HEK293 (cell line): Measurements from ENCODE around the gene KIF18A.

Experiments
- CTCF ChIA-PET: fragments of 350-600 bp; formaldehyde crosslinking; extraction: SDS; loops from one replicate; lab custom pipeline; 2021; ENCODE audit warnings: antibody characterized with exemption; lab: Yijun Ruan, JAX
- POLR2A ChIA-PET: fragments of 300-600 bp; formaldehyde crosslinking; extraction: SDS; loops from one replicate; lab custom pipeline; 2020; ENCODE audit warnings: antibody characterized with exemption, inconsistent platforms; lab: Yijun Ruan, JAX
- H3K27ac ChIP-seq: fragments of 200-500 bp; sonication (Bioruptor generic); 2 replicates; pipeline ENCODE4 v1.5.1; 2014; ENCODE audit warnings: low read depth, low read length, control low read depth, inconsistent platforms; ENCODE audit errors: extremely low read depth
- H3K36me3 ChIP-seq, 2 experiments: fragments of 200-500 bp in 1 of 2; sonication (Bioruptor generic) in 1 of 2; 1 replicate in 1 of 2; 2 replicates in 1 of 2; pipeline ENCODE4 v1.5.1; 2014 to 2017; ENCODE audit warnings: inconsistent platforms in 2 of 2, low read length in 2 of 2; ENCODE audit not compliant: control insufficient read depth in 2 of 2, insufficient read depth in 1 of 2
- H3K4me1 ChIP-seq: fragments of 200-500 bp; sonication (Bioruptor generic); 2 replicates; pipeline ENCODE4 v1.5.1; 2014; ENCODE audit warnings: mild to moderate bottlenecking, low read length, inconsistent platforms; ENCODE audit not compliant: control insufficient read depth, insufficient read depth
- H3K4me3 ChIP-seq: 2 replicates; pipeline ENCODE4 v1.5.1; 2011; ENCODE audit warnings: low read depth, mild to moderate bottlenecking, control low read depth, low read length, moderate library complexity
- H3K9me3 ChIP-seq: fragments of 200-500 bp; sonication (Bioruptor generic); 2 replicates; pipeline ENCODE4 v1.5.1; 2014; ENCODE audit warnings: low read depth, low read length, inconsistent platforms; ENCODE audit not compliant: control insufficient read depth, insufficient read depth
- BCL11A ChIP-seq: fragments of 450-650 bp; formaldehyde crosslinking; IDR thresholded peaks from 2 replicates; pipeline ENCODE4 v1.5.1; 2016; ENCODE audit warnings: low read depth, missing biosample characterization, missing genetic modification characterization
- GLI4 ChIP-seq: fragments of 450-650 bp; formaldehyde crosslinking; IDR thresholded peaks from 2 replicates; pipeline ENCODE4 v1.5.1; 2016; ENCODE audit warnings: missing biosample characterization, missing genetic modification characterization
- PRDM1 ChIP-seq: fragments of 450-650 bp; formaldehyde crosslinking; IDR thresholded peaks from 2 replicates; pipeline ENCODE4; 2016; ENCODE audit warnings: missing biosample characterization, missing genetic modification characterization
- TRIM28 ChIP-seq: IDR thresholded peaks from 2 replicates; pipeline ENCODE4 v1.6.1; 2011; ENCODE audit warnings: low read length, control low read depth, borderline replicate concordance
- WT1 ChIP-seq: fragments of 450-650 bp; formaldehyde crosslinking; IDR thresholded peaks from 2 replicates; pipeline ENCODE4 v1.5.1; 2016; ENCODE audit warnings: missing biosample characterization, missing genetic modification characterization
- ZFHX2 ChIP-seq: fragments of 450-650 bp; formaldehyde crosslinking; conservative IDR thresholded peaks from 2 replicates; pipeline ENCODE4 v1.5.1; 2016; ENCODE audit warnings: missing biosample characterization, missing genetic modification characterization
- ZNF132 ChIP-seq: fragments of 450-650 bp; formaldehyde crosslinking; IDR thresholded peaks from 2 replicates; pipeline ENCODE4 v1.5.1; 2017; ENCODE audit warnings: missing biosample characterization, missing genetic modification characterization, borderline replicate concordance
- ZNF223 ChIP-seq: fragments of 450-650 bp; formaldehyde crosslinking; IDR thresholded peaks from 2 replicates; pipeline ENCODE4 v1.5.1; 2016; ENCODE audit warnings: missing biosample characterization, missing genetic modification characterization
- ZNF274 ChIP-seq, 2 experiments: fragments of 200-500 bp in 1 of 2; fragments of 450-650 bp in 1 of 2; sonication (Bioruptor generic) in 1 of 2; formaldehyde crosslinking in 1 of 2; IDR thresholded peaks; 2 replicates each; pipeline versions ENCODE4 v1.5.1 to v1.6.1; 2014 to 2016; ENCODE audit warnings: borderline replicate concordance in 1 of 2, inconsistent platforms in 1 of 2, low read length in 1 of 2, missing biosample characterization in 1 of 2, missing genetic modification characterization in 1 of 2
- ZNF311 ChIP-seq: fragments of 450-650 bp; formaldehyde crosslinking; IDR thresholded peaks from 2 replicates; pipeline ENCODE4 v1.5.1; 2017; ENCODE audit warnings: missing biosample characterization, missing genetic modification characterization, borderline replicate concordance
- ZNF433 ChIP-seq: fragments of 450-650 bp; formaldehyde crosslinking; IDR thresholded peaks from 2 replicates; pipeline ENCODE4 v1.5.1; 2016; ENCODE audit warnings: missing biosample characterization, missing genetic modification characterization, low read depth
- ZNF529 ChIP-seq: fragments of 450-650 bp; formaldehyde crosslinking; IDR thresholded peaks from 2 replicates; pipeline ENCODE4 v1.5.1; 2017; ENCODE audit warnings: missing genetic modification characterization, missing biosample characterization; ENCODE audit not compliant: insufficient replicate concordance
- ZNF843 ChIP-seq: fragments of 450-650 bp; formaldehyde crosslinking; IDR thresholded peaks from 2 replicates; pipeline ENCODE4 v1.5.1; 2016; ENCODE audit warnings: missing biosample characterization, missing genetic modification characterization
- TF ChIP-seq, protein P1 (sequence below): fragments of 450-650 bp; formaldehyde crosslinking; IDR thresholded peaks from 2 replicates; pipeline ENCODE4 v1.5.1; 2016; ENCODE audit warnings: missing biosample characterization, missing genetic modification characterization
- TF ChIP-seq, protein P2 (sequence below): fragments of 450-650 bp; formaldehyde crosslinking; IDR thresholded peaks from 2 replicates; pipeline ENCODE4 v1.5.1; 2016; ENCODE audit warnings: missing biosample characterization, missing genetic modification characterization
- TF ChIP-seq, protein P3 (sequence below): fragments of 450-650 bp; formaldehyde crosslinking; IDR thresholded peaks from 2 replicates; pipeline ENCODE4 v1.5.1; 2016; ENCODE audit warnings: missing biosample characterization, missing genetic modification characterization

The KIF18A gene

DNA sequence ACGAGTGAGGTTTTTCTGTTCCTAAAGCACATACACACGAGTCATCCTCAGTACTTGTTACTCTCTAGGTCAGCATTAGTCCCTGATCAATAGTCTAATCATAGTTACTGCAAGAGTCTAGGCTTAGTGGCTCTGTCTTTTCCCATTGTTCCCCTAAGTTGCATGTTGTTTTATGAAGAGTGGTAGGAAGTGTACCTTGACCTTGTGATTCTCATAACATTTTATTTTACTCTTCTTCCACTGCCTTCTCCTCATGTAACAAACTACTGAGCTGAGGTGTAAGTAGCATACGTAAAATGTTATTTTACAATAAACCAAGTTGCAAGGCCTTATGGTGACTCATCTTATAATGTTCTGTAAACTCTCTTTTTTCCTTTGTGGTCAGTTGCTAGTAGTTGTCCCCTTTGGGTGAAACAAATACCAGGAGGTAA, 15.2 kb upstream of the KIF18A start:
- ChIA-PET POLR2A (no interaction called here), CTCF (no interaction called here)
- H3K4me3 ChIP-seq = no peak overlapping the region
- no peaks in the 10 kb centered on the region for H3K9me3 ChIP-seq
- no peak overlapping the region for H3K27ac ChIP-seq
- H3K4me1 ChIP-seq = 0 out of 2 replicates have a peak, but pooled peaks cover 3% of the 10 kb centered on the region
- peaks cover 0 to 5% of the 10 kb centered on the region in 2 experiments; a peak in 1 of 3 replicates for H3K36me3 ChIP-seq
- TF ChIP-seq, protein P1, sequence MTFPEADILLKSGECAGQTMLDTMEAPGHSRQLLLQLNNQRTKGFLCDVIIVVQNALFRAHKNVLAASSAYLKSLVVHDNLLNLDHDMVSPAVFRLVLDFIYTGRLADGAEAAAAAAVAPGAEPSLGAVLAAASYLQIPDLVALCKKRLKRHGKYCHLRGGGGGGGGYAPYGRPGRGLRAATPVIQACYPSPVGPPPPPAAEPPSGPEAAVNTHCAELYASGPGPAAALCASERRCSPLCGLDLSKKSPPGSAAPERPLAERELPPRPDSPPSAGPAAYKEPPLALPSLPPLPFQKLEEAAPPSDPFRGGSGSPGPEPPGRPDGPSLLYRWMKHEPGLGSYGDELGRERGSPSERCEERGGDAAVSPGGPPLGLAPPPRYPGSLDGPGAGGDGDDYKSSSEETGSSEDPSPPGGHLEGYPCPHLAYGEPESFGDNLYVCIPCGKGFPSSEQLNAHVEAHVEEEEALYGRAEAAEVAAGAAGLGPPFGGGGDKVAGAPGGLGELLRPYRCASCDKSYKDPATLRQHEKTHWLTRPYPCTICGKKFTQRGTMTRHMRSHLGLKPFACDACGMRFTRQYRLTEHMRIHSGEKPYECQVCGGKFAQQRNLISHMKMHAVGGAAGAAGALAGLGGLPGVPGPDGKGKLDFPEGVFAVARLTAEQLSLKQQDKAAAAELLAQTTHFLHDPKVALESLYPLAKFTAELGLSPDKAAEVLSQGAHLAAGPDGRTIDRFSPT (tag by site-specific recombination) = no peak
- TF ChIP-seq BCL11A (tag by site-specific recombination) (no peak), WT1 (tag by site-specific recombination) (no peak), GLI4 (tag by site-specific recombination) (no peak), ZNF433 (no peak), ZNF311 (no peak), ZNF843 (no peak), TRIM28 (no peak), ZFHX2 (tag by site-specific recombination) (no peak), ZNF223 (tag by site-specific recombination) (no peak)
- TF ChIP-seq, protein P2, sequence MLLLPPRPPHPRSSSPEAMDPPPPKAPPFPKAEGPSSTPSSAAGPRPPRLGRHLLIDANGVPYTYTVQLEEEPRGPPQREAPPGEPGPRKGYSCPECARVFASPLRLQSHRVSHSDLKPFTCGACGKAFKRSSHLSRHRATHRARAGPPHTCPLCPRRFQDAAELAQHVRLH (tag by site-specific recombination) = no peak
- TF ChIP-seq, protein P3, sequence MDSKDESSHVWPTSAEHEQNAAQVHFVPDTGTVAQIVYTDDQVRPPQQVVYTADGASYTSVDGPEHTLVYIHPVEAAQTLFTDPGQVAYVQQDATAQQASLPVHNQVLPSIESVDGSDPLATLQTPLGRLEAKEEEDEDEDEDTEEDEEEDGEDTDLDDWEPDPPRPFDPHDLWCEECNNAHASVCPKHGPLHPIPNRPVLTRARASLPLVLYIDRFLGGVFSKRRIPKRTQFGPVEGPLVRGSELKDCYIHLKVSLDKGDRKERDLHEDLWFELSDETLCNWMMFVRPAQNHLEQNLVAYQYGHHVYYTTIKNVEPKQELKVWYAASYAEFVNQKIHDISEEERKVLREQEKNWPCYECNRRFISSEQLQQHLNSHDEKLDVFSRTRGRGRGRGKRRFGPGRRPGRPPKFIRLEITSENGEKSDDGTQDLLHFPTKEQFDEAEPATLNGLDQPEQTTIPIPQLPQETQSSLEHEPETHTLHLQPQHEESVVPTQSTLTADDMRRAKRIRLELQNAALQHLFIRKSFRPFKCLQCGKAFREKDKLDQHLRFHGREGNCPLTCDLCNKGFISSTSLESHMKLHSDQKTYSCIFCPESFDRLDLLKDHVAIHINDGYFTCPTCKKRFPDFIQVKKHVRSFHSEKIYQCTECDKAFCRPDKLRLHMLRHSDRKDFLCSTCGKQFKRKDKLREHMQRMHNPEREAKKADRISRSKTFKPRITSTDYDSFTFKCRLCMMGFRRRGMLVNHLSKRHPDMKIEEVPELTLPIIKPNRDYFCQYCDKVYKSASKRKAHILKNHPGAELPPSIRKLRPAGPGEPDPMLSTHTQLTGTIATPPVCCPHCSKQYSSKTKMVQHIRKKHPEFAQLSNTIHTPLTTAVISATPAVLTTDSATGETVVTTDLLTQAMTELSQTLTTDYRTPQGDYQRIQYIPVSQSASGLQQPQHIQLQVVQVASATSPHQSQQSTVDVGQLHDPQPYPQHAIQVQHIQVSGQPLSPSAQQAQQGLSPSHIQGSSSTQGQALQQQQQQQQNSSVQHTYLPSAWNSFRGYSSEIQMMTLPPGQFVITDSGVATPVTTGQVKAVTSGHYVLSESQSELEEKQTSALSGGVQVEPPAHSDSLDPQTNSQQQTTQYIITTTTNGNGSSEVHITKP (tag by site-specific recombination) = no peak

DNA sequence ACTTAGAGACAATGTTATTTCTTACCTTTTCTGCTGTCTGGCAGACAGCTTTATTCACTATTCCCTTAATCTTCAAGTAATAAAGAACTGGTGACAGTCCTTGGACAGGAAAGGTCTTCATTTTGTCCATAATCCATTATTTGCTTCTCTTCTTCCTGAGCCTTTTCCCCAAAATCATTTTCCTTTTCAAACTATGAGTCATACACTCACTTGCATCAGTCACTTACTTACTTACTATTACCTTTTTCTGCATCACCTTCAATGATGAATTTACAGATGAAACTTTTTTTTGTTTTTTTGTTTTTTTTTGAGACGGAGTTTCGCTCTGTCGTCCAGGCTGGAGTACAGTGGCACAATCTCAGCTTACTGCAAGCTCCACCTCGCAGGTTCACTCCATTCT, 9.8 kb upstream of the KIF18A start:
- H3K4me1 ChIP-seq = 0 out of 2 replicates have a peak, but pooled peaks cover 3% of the 10 kb centered on the region
- H3K4me3 ChIP-seq = no peak overlapping the region
- no peak overlapping the region for H3K27ac ChIP-seq
- ChIA-PET POLR2A (interaction anchor here (2.5 kb wide), 1 partner anchor 10 kb away, joined by 10 read pairs; the partner anchor contains the start of genes KIF18A and METTL15), CTCF (interaction anchor here (0.6 to 1.7 kb wide), 2 partner anchors 18 to 400 kb away, joined by 4 read pairs; no protein-coding TSS in a partner anchor)
- H3K36me3 ChIP-seq = peaks cover 3 to 24% of the 10 kb centered on the region in 2 experiments; a peak in 2 of 3 replicates
- TF ChIP-seq ZNF529 (tag by site-specific recombination) = no peak
- no peak for TF ChIP-seq ZNF274 (IDR thresholded peaks at IDR 0.05; ENCODE audit: low read length)
- no peak for TF ChIP-seq ZNF274 (tag by site-specific recombination; IDR thresholded peaks at IDR 0.05; ENCODE audit: borderline replicate concordance)
- peak; percentile 87 for TF ChIP-seq PRDM1 (tag by site-specific recombination)
- TF ChIP-seq ZNF132 (tag by site-specific recombination) = no peak
- TF ChIP-seq, all 188 proteins: peak for 1
- no peaks in the 10 kb centered on the region for H3K9me3 ChIP-seq
